ENCODE data around the gene TAS2R46.

Gene TAS2R46

DNA sequence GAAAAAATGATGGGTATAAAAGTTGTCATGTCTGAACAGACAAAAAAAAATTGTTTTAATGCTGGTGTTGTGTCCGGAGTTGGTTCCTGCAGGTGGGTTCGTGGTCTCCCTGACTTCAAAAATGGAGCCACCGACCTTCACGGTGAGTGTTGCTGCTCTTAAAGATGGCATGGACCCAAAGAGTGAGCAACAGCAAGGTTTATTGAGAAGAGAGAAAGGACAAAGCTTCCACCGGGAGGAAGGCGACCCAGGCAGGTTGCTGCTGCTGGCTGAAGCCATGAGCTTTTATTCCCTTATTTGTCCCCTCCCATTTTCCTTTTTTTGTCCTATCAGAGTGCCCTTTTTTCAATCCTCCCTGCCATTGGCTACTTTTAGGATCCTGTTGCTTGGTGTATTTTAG is 30.8 kb downstream of the TAS2R46 start, which contains the start of gene TAS2R31:
TAS2R31 (minus strand) TSS at position 101 of the 400 bp plus-strand sequence; CDS start at position 29, 72 bp downstream.
- no peak for DNase-seq (ENCODE audit: low read depth)
- H3K4me3 ChIP-seq (ENCODE audit: low read depth, low read length): no peak within 1 kb of the TSS
- TF ChIP-seq, protein P1, sequence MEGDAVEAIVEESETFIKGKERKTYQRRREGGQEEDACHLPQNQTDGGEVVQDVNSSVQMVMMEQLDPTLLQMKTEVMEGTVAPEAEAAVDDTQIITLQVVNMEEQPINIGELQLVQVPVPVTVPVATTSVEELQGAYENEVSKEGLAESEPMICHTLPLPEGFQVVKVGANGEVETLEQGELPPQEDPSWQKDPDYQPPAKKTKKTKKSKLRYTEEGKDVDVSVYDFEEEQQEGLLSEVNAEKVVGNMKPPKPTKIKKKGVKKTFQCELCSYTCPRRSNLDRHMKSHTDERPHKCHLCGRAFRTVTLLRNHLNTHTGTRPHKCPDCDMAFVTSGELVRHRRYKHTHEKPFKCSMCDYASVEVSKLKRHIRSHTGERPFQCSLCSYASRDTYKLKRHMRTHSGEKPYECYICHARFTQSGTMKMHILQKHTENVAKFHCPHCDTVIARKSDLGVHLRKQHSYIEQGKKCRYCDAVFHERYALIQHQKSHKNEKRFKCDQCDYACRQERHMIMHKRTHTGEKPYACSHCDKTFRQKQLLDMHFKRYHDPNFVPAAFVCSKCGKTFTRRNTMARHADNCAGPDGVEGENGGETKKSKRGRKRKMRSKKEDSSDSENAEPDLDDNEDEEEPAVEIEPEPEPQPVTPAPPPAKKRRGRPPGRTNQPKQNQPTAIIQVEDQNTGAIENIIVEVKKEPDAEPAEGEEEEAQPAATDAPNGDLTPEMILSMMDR (conservative IDR thresholded peaks at IDR 0.05; ENCODE audit: low read depth, low read length): no peak

DNA sequence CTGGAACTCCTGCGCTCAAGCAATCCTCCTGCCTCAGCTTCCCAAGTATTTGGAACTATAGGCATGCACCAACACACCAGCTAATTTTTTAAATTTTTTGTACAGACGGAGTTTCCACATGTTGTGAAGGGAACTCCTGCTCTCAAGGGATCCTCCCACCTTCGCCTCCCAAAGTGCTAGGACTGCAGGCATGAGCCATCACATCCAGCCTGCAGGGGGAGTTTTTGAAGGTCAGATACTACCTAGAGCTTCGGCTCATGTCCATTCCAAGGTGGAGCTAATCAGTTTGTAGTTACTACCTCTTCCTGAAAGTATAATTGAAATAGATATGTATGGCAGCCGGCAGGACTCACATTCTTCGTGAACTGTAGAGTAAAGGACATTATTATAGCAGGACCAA is 36.0 kb downstream of the TAS2R46 start:
- TF ChIP-seq, protein P1 (conservative IDR thresholded peaks at IDR 0.05; ENCODE audit: low read depth, low read length): peak; percentile 39
- no peak for DNase-seq (ENCODE audit: low read depth)
- H3K4me3 ChIP-seq (ENCODE audit: low read depth, low read length): no peak overlapping the region

DNA sequence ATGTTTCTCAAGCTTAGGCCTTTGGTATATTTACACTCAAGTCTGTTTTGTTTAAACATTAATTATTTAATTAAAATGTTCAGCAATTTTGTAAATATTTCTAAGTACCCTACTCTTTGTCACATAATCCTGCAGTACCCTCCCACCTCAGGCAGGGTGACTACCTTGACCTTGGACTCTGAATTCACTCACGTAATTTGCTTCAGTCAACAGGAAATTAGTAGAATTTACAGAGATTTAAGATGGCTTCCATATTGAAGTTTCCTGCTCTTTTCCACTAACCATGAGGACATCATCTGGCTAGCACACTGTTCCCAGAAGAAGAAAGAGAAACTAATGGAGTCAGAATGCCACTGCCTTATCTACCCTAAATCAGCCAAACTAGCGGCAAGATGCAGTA is 38.7 kb downstream of the TAS2R46 start:
- TF ChIP-seq, protein P1 (conservative IDR thresholded peaks at IDR 0.05; ENCODE audit: low read depth, low read length): no peak
- no peak for DNase-seq (ENCODE audit: low read depth)
- no peak overlapping the region for H3K4me3 ChIP-seq (ENCODE audit: low read depth, low read length)

DNA sequence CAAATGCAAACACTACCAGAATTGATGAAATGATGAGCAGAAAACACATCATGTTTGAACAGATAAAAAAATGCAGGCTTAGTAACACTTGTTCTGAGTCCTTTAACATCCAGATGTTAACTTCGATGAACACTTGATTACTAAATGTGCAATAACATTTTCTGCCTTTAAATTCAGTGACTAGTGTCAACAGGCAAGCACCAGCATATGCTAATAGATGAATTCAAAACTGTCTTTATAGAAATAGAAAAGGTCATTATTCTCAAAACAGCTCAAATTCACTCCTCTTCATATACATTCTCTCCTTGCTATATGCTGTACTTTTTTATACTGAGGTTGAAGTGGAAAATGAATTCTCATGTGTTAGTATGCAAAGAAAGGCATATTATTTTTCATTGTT is 39.6 kb downstream of the TAS2R46 start, which contains the start of gene TAS2R19:
TAS2R19 (minus strand) TSS at position 101 of the 400 bp plus-strand sequence; CDS start at position 52, 49 bp downstream.
- no peak for DNase-seq (ENCODE audit: low read depth)
- H3K4me3 ChIP-seq (ENCODE audit: low read depth, low read length): no peak within 1 kb of the TSS
- TF ChIP-seq, protein P1 (conservative IDR thresholded peaks at IDR 0.05; ENCODE audit: low read depth, low read length): no peak

DNA sequence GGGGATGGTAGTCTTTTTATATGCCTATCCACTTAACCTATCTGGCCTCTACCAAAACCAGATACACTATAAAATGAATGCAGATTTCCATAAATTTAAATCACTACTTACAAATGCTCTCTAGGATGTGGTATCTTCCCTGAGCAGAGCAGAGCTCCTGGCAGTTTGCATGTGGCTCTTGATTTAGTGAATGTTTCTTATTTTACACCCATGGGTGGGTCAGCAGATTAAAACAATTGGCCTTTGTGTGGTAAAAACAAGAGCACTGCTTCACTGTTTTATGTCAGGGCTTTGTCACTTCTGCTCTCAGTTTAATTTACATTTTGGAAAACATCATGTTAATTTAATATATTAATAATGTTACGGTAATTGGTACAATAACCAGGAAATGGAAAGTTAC is 45.2 kb downstream of the TAS2R46 start:
- H3K4me3 ChIP-seq (ENCODE audit: low read depth, low read length): no peak overlapping the region
- no peak for DNase-seq (ENCODE audit: low read depth)
- TF ChIP-seq, protein P1 (conservative IDR thresholded peaks at IDR 0.05; ENCODE audit: low read depth, low read length): no peak

DNA sequence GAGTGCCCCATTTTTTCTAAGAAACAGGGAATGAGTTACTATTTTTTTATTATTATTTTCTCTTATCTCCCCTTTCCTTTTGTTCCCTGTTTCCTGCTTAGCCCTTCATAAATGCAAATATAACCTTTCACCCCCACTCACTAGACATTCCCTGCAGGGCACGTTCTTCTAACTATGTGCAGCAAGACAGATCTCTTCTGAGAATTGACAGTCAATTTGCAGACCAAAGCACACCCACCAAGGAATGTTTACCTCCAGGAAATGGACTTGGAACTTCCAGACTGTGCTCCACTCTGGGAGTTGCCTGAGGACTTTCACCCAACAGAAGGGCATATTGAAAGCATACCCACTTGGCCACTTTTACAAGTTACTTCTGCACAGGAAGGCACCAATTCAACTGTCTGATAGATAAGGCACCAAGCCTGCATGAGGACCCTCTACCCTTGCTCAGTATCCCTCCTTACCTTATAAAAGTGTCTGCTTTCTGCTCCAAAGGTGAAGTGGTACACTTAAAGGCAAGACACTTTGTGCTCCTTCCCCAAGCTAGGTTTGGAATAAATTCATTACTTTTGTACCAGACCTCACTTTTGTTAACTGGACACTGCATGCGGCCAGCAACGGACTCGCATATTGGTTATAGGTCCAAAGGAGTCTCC is 46.2 kb downstream of the TAS2R46 start:
- TF ChIP-seq, protein P1 (conservative IDR thresholded peaks at IDR 0.05; ENCODE audit: low read depth, low read length): no peak
- peak; percentile 8 for DNase-seq (ENCODE audit: low read depth)
- no peak overlapping the region for H3K4me3 ChIP-seq (ENCODE audit: low read depth, low read length)

DNA sequence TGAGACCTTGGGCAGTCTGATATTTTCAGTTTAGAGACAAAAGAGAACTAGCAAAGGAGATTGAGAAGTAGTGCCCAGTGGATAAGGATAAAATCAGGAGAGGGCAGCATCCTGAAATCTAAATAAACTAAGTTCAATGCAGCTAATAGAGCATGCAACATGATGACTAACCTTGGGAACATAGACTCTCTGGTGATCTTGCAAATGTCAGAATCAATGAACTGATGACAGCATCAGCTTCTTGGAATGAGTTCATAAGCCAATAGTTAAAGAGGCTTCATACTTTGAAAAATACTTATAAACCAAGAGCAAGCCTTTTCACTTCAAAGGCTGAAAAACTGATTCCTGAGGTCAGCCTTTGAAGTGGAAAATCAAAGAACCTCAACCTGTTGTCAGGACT is 47.9 kb downstream of the TAS2R46 start:
- TF ChIP-seq, protein P1 (conservative IDR thresholded peaks at IDR 0.05; ENCODE audit: low read depth, low read length): no peak
- no peak overlapping the region for H3K4me3 ChIP-seq (ENCODE audit: low read depth, low read length)
- DNase-seq (ENCODE audit: low read depth): peak; percentile 15
